Kidney epithelial cell (primary cell): Measurements from ENCODE around the gene CYB561. TPM values are rescaled to one million over a fixed set of nuclear protein-coding genes. Genes with fewer than 3 reads are reported as not detected.
"Not testable (repeated sequence)": the region's sequence is repeated elsewhere in the genome, so short reads cannot be mapped to it uniquely, and the experiment has no call there.

Source experiments
- DNase-seq: peaks from one replicate; pipeline ENCODE4 v3.0.0-alpha.2; 2010; ENCODE audit warnings: low read depth
- H3K27me3 ChIP-seq: 2 replicates; pipeline ENCODE4 v1.6.0; 2011; ENCODE audit warnings: low read length; ENCODE audit not compliant: control insufficient read depth, insufficient read depth
- H3K36me3 ChIP-seq: 2 replicates; pipeline ENCODE4 v1.5.1; 2011; ENCODE audit warnings: low read length; ENCODE audit not compliant: control insufficient read depth, insufficient read depth
- H3K4me3 ChIP-seq: 2 replicates; pipeline ENCODE4 v1.5.1; 2011; ENCODE audit warnings: low read depth, mild to moderate bottlenecking, control low read depth, low read length
- total RNA-seq: library from RNA; depleted of rRNA; stranded (reverse); fragments of >200 nt; gene quantifications from 2 replicates; pipeline ENCODE4 v1.2.3, GENCODE V29; 2015
- TF ChIP-seq, protein P1 (sequence below): IDR thresholded peaks from 2 replicates; pipeline ENCODE4 v1.5.1; 2011; ENCODE audit warnings: mild to moderate bottlenecking, moderate library complexity, low read length, control low read depth, inconsistent platforms; ENCODE audit not compliant: insufficient read depth, poor library complexity, severe bottlenecking

The CYB561 gene
- total RNA-seq, 1 donor from 2014 or later: 19.3 TPM

- H3K27me3 ChIP-seq: no peaks in the 10 kb centered on the region
- TF ChIP-seq, protein P1, sequence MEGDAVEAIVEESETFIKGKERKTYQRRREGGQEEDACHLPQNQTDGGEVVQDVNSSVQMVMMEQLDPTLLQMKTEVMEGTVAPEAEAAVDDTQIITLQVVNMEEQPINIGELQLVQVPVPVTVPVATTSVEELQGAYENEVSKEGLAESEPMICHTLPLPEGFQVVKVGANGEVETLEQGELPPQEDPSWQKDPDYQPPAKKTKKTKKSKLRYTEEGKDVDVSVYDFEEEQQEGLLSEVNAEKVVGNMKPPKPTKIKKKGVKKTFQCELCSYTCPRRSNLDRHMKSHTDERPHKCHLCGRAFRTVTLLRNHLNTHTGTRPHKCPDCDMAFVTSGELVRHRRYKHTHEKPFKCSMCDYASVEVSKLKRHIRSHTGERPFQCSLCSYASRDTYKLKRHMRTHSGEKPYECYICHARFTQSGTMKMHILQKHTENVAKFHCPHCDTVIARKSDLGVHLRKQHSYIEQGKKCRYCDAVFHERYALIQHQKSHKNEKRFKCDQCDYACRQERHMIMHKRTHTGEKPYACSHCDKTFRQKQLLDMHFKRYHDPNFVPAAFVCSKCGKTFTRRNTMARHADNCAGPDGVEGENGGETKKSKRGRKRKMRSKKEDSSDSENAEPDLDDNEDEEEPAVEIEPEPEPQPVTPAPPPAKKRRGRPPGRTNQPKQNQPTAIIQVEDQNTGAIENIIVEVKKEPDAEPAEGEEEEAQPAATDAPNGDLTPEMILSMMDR: no peak
- H3K4me3 ChIP-seq: no peak overlapping the region
- DNase-seq: no peak
- no peaks in the 10 kb centered on the region for H3K36me3 ChIP-seq
Observed at GRCh38 chr17:63464691-63465236, 18.7 kb upstream of the CYB561 start.

GRCh38 chr17:63463771-63464170 lies 17.7 kb upstream of the CYB561 start:
- Histone ChIP-seq H3K4me3 (no peak overlapping the region), H3K36me3 (no peaks in the 10 kb centered on the region), H3K27me3 (no peaks in the 10 kb centered on the region)
- no peak for DNase-seq
- TF ChIP-seq, protein P1: no peak

DNA sequence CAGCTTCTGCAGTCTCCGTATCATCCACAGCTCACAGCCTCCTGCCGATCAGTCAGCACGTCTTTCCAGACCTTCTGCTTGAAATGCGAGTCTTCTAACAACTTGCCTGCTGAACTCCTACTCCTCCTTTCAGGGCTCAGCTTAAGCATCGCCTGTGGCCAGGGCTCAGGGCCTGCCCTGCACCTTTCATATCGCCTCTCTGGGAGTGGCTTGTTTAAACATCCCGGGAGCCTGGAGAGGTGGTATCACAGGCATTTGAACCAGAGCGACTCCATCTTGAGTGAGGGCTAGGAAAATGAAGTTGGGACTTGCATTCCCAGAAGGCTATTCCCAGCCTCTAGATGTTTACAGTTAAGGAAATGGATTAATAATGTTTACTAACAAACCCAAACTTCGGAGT lies 13.9 kb upstream of the CYB561 start:
- Histone ChIP-seq H3K27me3 (no peaks in the 10 kb centered on the region), H3K36me3 (no peaks in the 10 kb centered on the region), H3K4me3 (no peak overlapping the region)
- DNase-seq: no peak
- TF ChIP-seq, protein P1: no peak

DNA sequence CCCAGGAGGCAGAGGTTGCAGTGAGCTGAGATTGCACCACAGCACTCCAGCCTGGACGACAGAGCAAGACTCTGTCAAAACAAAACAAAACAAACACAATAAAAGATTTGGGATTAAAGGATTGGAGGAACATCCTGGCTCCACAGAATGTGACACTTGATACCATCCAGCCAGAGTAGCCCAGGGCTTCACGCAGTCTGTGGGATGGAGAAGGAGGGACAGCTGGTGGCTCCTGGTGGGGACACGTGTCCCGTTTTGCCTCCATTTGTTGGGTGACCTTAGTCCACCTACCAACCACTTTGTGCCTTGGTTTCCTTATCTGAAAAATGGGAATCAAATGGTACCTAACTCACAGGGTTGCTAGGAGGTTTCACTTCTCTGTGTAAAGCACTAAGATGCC lies 12.4 kb upstream of the CYB561 start:
- no peak overlapping the region for H3K4me3 ChIP-seq
- H3K36me3 ChIP-seq: no peaks in the 10 kb centered on the region
- H3K27me3 ChIP-seq: no peaks in the 10 kb centered on the region
- TF ChIP-seq, protein P1: no peak
- no peak for DNase-seq

DNA sequence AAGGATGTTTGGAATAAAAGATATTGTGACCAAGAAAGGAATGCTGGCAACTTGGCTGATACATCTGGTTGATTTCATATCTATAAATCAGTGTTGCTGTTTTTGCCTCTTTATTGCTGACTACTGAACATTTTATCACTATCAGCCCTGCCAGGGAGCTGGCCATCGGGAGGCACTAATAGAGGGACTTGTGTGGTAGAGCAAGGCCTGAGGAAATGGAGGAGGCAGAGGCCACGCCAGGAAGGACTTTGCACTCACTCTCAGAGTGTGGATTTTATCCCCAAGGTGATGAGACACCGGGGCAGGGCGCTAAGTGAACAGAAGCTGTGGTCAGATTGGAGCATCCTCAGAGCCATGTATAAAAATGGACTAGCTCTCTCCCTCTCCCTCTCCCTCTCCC lies 9.3 kb upstream of the CYB561 start:
- no peak for DNase-seq
- Histone ChIP-seq H3K4me3 (no peak overlapping the region), H3K27me3 (no peaks in the 10 kb centered on the region), H3K36me3 (no peaks in the 10 kb centered on the region)
- TF ChIP-seq, protein P1: no peak

DNA sequence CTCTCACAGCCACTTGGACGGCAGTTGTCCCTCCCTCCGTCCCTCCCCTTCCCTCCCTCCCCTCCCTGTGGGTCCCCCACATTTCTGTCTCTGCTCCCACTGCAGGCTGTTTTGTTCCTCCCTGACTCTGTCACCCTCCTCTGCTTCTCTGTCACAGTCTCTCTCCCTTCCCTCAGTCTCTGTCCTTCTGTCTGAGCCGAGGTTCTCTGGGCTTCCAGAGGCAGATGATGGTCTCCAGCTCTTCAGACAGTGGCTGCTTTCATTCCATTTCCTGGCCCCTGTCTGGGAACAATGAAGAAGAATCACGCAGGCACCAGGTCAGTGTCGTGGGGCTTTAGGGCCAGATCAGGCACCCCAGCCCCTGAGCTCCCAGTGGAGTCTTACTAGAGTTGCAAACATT lies 8.8 kb upstream of the CYB561 start:
- Histone ChIP-seq H3K36me3 (no peaks in the 10 kb centered on the region), H3K4me3 (no peak overlapping the region), H3K27me3 (no peaks in the 10 kb centered on the region)
- no peak for DNase-seq
- TF ChIP-seq, protein P1: no peak

DNA sequence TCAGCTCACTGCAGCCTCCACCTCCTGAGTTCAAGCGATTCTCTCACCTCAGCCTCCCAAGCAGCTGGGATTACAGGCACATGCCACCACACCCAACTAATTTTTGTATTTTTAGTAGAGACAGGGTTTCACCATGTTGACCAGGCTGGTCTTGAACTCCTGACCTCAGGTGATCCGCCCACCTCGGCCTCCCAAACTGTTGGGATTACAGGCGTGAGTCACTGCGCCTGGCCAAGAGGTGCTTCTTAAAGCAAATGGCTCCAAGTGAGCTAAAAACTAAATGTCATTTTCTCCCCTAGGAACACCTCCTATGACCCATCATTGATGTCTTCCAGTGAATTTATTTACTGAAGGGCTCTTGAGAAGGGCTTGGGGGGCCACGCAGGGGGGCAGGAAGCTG lies 8.3 kb upstream of the CYB561 start:
- DNase-seq, H3K36me3 ChIP-seq, H3K27me3 ChIP-seq, H3K4me3 ChIP-seq: not testable (repeated sequence)
